Activated T-helper 17 cell treated with anti-CD3 and anti-CD28 coated beads, Interleukin-2, amount 50 U/mL, for 72 hours (primary cell): ENCODE measurements around the gene SMARCA2. TPM values are rescaled to one million over a fixed set of nuclear protein-coding genes. Genes with fewer than 3 reads are reported as not detected.

Experiments
- ATAC-seq: fragments of 150-1000 bp; cut with Tn5 transposase; replicated peaks from 2 replicates; pipeline ENCODE4 v1.10.0; 2021; ENCODE audit warnings: mild to moderate bottlenecking, moderate library complexity
- H3K27ac Mint-ChIP-seq: one replicate; pipeline ENCODE4 v1.8.0; 2022; ENCODE audit warnings: mixed read lengths
- H3K27me3 Mint-ChIP-seq: one replicate; pipeline ENCODE4 v1.8.0; 2022; ENCODE audit warnings: mixed read lengths
- H3K36me3 Mint-ChIP-seq: one replicate; pipeline ENCODE4 v1.8.0; 2022; ENCODE audit warnings: low read depth, mild to moderate bottlenecking, mixed read lengths
- H3K4me1 Mint-ChIP-seq: one replicate; pipeline ENCODE4 v1.8.0; 2022; ENCODE audit warnings: mixed read lengths
- H3K4me3 Mint-ChIP-seq: one replicate; pipeline ENCODE4 v1.8.0; 2022; ENCODE audit warnings: mild to moderate bottlenecking, mixed read lengths
- H3K9me3 Mint-ChIP-seq: one replicate; pipeline ENCODE4 v1.8.0; 2022; ENCODE audit warnings: mixed read lengths
- total RNA-seq, 2 donors: library from RNA; stranded (reverse); gene quantifications; one replicate each; pipeline ENCODE4 v1.2.3, GENCODE V29; 2022

SMARCA2 gene
- total RNA-seq, 2 donors from 2014 or later: 118 to 119 TPM

DNA sequence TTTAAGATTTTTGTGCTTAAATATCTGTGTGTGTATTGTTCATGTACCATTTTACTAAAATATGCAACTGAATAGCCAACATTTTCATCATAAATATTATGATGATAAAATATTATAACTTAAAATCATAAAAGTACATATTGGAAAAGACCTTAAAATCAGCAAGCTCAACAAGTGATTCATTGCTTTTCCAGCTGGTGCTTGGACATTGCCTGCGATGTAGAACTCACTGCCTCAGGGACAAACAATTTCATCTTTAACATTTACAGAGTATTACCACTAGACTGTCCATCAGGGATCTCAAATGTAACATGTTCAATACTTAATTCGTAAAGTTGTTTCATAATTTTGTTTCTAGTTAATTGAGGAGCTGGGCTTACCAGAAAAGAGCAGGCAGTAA is 17.5 kb upstream of the SMARCA2 start:
- Mint-ChIP-seq H3K27ac (no peak overlapping the region), H3K9me3 (no peaks in the 10 kb centered on the region), H3K36me3 (no peaks in the 10 kb centered on the region), H3K4me3 (no peak overlapping the region), H3K27me3 (no peaks in the 10 kb centered on the region), H3K4me1 (no peaks in the 10 kb centered on the region)
- no peak for ATAC-seq

DNA sequence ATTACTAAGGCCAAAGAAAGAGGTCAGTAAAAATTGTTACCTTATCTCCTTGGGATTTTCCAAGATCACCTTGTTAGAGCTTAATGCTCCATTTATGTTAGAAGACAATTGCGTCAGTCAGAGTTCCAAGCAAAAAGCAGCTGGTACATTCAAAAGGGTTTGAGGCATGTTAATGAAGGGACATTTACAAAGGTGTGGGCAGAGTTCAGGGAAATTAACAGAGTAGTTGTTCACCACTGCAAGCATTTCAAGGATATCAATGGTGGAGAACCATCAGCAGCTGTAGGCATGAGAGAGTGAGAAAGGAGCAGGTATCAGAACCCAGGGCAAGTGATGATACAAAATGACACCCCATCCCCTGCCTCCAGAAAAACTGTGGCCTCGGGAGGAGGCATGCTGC is 17.0 kb upstream of the SMARCA2 start:
- ATAC-seq: no peak
- Mint-ChIP-seq H3K27ac (no peak overlapping the region), H3K4me3 (no peak overlapping the region), H3K36me3 (no peaks in the 10 kb centered on the region), H3K9me3 (no peaks in the 10 kb centered on the region), H3K27me3 (no peaks in the 10 kb centered on the region), H3K4me1 (no peaks in the 10 kb centered on the region)

DNA sequence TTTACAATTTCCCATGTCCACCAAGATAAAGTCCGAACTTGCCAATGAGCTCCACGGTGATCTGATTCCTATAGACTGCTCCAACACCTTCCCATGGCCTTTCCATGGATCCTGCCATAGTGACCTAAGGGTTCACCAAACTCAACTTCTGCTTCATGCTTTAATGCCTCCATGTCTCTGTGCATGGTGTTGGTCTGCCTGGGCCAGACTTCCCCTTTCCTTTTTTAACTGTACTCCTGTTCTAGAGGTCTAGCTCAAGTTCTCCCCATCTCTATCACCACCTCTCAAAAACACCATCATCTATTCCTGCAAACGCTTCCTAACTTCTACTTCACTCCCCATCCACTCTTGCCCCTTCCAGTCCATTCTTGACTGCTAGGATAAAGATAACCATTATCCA is 14.8 kb upstream of the SMARCA2 start:
- Mint-ChIP-seq H3K4me3 (no peak overlapping the region), H3K4me1 (peaks cover 5% of the 10 kb centered on the region), H3K27ac (no peak overlapping the region), H3K27me3 (peaks cover 6% of the 10 kb centered on the region), H3K9me3 (peaks cover 3% of the 10 kb centered on the region), H3K36me3 (no peaks in the 10 kb centered on the region)
- ATAC-seq: no peak

DNA sequence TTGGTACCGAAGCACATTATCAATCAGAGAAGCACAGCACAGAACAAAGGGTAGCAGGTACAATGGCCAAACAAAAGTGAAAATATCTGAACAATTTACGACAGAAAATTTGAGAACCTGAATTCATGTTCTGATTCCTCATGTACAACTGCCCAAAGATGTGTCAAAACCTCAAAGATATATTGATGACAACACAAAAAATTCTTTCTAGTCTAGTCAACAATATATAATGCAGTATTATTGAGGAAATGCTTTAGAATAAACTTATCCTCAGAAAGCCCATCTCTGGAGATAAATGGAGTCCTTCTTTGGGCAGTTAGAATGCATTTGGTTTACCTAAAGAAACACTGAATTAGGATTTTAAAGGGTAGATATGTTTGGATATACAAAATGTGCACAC is 6.8 kb upstream of the SMARCA2 start:
- H3K9me3 Mint-ChIP-seq: peaks cover 3% of the 10 kb centered on the region
- H3K4me3 Mint-ChIP-seq: no peak overlapping the region
- H3K4me1 Mint-ChIP-seq: peaks cover 17% of the 10 kb centered on the region
- H3K27me3 Mint-ChIP-seq: peaks cover 17% of the 10 kb centered on the region
- no peak overlapping the region for H3K27ac Mint-ChIP-seq
- no peaks in the 10 kb centered on the region for H3K36me3 Mint-ChIP-seq
- no peak for ATAC-seq

DNA sequence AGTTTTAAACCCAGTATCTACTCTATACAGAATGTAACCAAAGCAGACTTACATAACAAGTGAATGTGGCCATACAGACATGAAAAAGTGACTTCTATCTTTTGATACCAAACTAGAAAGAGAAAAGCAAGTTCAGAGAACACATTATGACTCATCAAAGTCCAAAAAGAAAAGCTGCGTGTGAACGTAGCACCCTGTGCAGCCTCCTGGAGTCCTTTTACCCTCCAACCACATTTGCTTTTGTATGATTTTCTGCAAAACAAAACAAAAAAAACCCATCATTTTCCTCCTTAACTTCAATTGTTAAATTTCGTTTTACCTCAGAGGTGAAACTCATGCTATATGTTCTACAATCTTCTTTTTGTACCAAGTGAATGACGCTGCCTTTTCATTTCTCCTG is 2.8 kb upstream of the SMARCA2 start:
- Mint-ChIP-seq H3K27me3 (peaks cover 3% of the 10 kb centered on the region), H3K9me3 (no peaks in the 10 kb centered on the region), H3K4me3 (peak overlapping the region; percentile 98), H3K27ac (peak overlapping the region; percentile 62), H3K36me3 (peaks cover 8% of the 10 kb centered on the region), H3K4me1 (peaks cover 12% of the 10 kb centered on the region)
- ATAC-seq: peak; percentile 4

DNA sequence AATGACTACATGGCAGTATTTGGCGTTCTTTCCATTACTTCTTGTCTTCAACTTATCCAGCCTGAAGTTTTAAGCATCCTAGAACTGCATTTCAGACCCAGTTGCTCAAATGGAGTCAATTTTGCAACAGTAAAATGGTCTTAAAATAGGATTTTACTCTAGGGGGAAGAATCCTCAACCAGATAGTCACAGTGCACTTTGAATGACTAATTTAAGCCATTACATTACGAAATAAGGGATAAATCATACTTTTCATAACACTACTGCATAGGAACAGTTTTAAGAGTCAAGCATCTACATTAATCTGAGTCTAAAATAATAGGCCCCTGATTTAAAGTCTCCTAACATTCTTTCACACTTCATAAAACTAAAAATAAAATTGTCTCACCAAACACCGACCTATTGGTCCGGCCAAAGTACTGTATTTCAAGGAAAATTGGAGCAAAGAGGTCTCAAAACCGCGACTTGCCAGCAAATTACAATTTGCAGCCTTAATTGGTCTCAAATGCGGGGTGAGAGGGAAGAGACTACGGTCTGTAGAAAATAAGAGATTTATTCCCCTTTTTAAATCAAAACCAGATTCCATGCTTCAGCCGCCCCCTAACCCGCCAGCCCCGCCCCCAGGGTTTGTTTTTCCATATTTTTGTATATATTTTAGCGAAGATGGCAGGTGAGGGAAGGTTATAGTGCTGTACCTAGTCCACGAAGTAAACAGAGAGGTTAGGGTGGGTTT is 1.2 kb upstream of the SMARCA2 start:
- H3K27ac Mint-ChIP-seq: no peak overlapping the region
- peaks cover 3% of the 10 kb centered on the region for H3K27me3 Mint-ChIP-seq
- peak overlapping the region; percentile 98 for H3K4me3 Mint-ChIP-seq
- peaks cover 15% of the 10 kb centered on the region for H3K4me1 Mint-ChIP-seq
- peaks cover 20% of the 10 kb centered on the region for H3K36me3 Mint-ChIP-seq
- ATAC-seq: no peak
- no peaks in the 10 kb centered on the region for H3K9me3 Mint-ChIP-seq

DNA sequence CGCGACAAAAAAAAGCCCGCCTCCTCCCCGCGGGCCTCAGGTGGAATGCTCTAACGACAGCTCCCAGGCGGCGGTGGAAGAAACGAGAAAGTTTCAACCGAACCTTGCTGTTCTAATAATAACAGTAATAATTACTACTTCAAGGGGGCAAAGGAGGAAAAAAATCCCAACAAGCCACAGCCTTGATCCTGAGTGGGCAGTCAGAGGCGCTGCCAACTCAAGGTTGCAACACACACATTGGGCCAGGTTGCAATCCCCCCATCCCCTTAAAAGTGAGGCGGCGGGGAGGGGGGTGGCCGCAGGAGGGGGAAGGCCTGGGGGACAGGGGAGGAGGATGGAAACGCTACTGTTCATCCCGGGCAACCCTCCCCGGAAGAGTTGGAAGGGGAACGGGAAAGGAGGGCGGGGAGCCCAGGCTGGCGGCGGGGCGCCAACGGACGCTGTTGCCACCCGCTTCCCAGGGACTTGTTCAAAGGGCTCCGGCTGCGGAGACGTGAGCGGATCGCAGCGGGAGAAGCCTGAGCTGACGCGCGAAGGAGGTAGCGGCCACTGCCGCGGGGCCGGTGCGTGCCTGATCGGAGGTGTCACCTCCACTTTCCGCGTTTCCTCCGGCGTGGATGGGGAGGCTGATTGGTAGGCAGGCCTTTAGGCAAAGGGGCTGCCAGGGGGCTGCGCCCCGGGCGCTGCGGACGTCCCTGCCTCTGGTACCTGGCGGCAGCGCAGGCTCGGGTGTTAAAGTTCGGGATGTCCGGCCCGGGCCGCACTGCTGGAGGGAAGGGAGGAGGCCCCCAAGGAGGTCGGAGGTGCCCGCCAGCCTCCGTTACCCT is 647 bp downstream of the SMARCA2 start:
- H3K4me1 Mint-ChIP-seq: peaks cover 27% of the 10 kb centered on the region
- H3K27me3 Mint-ChIP-seq: peaks cover 3% of the 10 kb centered on the region
- H3K36me3 Mint-ChIP-seq: peaks cover 20% of the 10 kb centered on the region
- no peaks in the 10 kb centered on the region for H3K9me3 Mint-ChIP-seq
- peak overlapping the region; percentile 96 for H3K27ac Mint-ChIP-seq
- peak overlapping the region; percentile 98 for H3K4me3 Mint-ChIP-seq
- peak; percentile 3 for ATAC-seq

DNA sequence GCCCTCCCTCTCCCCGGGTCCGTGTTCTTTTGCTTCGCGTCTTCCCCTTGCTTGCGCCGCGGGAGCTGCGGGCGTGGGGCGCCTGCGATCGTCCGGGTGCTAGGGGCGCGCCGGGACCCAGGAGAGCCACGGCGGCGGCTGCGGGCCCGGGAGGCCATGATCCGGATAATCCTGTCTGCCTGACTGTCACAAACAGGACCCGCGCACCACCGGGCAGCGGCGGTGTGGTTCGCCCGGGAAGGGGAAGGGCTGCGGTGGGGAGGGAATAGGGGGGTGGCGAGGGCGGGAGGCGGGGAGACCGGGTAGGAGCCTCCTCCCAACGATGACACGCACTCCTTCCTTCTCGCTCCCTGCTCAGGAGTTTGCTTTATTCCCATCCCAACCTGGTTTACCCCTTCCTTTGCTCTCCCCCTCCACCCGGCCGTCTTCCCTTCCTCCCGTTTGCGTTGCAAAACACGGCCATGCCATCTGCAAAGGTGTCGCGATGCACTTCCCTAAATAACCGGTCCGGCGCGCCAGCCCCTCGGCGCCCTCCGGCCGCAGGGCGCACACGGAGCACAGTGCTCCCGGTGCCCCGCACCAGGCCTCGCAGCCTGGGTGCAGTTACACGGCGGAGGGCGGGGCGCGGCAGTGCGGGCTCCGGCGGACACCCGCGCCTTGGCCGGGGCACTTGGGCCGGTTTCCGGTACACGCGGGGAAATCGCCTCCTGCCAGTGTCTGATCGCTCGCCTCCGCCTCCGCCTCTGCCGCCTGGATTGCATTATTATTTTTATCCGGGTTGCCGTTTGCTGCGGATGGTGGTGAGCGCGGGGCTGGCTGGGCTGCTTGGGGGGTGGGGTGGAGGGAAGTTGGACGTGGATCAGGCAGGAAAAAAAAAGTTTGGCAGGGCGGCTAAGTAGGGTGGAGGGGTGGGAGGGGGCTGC is 1.5 kb downstream of the SMARCA2 start:
- Mint-ChIP-seq H3K27me3 (peaks cover 3% of the 10 kb centered on the region), H3K36me3 (peaks cover 20% of the 10 kb centered on the region), H3K4me1 (peaks cover 32% of the 10 kb centered on the region), H3K9me3 (no peaks in the 10 kb centered on the region), H3K27ac (peak overlapping the region; percentile 95), H3K4me3 (peak overlapping the region; percentile 98)
- peak; percentile 2 for ATAC-seq

DNA sequence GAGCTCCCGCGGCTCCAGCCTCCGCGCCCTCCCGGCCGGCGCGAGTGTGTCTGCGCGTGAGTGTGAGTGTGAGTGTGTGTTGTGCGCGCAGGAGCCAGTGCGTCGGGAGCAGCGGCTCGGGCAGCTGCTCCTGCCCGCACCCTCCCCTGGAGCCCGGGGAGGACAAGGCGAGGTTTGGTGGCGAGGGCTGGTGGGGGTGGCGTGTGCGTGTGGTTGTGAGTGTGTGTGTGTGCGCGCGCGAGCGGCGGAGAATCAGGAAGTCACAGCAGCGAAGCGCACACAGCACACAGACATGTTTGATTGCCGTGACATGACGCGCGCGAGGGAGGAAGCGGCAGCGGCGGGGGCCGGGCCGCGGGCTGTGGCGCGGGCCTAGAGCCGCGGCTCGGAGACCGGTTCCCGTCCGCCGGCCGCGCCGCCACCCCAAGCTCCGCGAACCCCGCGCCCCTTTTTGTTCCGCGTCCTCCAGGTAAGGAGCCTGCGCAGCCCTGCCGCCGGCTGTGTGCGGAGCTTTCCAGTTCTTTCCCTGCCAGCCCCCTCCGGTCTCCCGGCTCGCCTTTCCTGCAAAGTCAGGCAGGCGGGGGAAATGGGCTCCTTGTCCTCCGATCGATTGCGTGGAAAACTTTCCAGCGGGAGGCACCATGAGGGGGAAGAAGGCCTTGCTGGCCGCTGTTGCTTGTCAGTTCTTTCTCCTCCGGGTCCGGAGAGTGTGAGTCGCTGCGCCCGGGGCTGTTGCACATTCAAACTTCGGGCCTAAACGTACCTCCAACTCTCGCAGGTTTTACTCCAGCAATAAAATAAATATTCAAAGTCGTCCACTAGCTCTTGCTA is 2.4 kb downstream of the SMARCA2 start:
- Mint-ChIP-seq H3K9me3 (no peaks in the 10 kb centered on the region), H3K4me3 (peak overlapping the region; percentile 98), H3K27ac (peak overlapping the region; percentile 95), H3K27me3 (peaks cover 3% of the 10 kb centered on the region), H3K4me1 (peaks cover 36% of the 10 kb centered on the region), H3K36me3 (peaks cover 22% of the 10 kb centered on the region)
- ATAC-seq: peak; percentile 34

DNA sequence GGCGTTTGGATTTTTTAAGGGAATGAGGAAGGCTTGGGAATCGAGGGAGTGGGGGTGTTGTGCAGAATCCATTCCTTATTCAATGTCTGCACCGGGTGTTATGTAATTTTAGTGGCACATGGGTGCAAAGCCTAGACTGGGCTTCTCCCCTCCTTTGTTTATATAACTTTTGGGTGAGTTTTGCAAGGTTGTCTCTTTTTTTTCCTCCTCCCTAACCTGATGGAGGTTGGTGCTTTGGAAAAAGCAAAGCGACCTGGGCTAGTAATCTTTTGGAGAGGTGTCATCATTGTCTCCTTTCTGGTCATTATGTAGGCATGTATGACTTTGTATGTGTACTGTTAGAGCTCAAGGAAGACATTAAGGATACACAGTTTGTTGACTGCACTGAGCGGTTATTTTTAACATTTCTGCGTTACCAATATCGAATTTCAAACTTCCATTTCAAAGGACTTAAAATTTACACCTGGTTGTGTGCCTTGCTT is 3.1 kb downstream of the SMARCA2 start:
- Mint-ChIP-seq H3K4me3 (peak overlapping the region; percentile 98), H3K4me1 (peaks cover 36% of the 10 kb centered on the region), H3K9me3 (no peaks in the 10 kb centered on the region), H3K27me3 (no peaks in the 10 kb centered on the region), H3K36me3 (peaks cover 28% of the 10 kb centered on the region), H3K27ac (peak overlapping the region; percentile 95)
- no peak for ATAC-seq

DNA sequence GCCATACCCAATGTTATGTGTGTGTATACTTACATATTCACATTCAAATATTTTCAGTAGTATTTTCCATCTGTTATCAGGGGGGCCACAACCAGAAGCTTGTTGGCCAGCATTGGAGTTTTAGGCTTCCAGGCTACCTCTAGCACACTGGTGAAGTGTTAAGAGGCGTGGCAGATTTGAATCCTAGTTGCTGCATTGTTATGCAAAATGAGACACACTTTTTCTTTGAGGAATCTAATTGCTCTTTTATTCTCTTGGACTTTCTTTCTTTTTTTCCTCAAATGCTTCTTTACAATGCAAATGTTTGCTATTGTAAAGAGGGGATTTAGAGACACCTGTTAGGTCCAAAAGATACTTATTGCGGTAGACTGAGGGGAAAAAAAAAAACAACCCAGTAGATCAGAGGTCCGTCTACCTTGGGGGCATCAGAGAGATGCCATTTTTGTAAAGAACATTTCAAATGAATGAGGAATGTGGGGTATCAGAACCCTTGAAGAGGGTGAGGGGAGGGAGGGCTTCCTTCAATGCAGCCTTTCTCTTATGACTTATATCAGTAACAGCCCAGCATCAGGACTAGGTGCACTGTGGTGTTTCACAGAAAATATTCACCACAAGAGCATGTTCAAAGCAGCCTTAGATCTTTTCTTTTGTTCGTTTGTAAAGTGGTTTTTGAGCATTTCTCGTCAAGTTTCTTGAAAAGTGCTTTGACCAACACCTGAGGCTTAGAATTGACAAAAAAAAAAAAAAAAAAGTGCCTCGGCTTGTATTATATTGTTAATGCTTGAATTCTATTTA is 3.8 kb downstream of the SMARCA2 start:
- no peak for ATAC-seq

DNA sequence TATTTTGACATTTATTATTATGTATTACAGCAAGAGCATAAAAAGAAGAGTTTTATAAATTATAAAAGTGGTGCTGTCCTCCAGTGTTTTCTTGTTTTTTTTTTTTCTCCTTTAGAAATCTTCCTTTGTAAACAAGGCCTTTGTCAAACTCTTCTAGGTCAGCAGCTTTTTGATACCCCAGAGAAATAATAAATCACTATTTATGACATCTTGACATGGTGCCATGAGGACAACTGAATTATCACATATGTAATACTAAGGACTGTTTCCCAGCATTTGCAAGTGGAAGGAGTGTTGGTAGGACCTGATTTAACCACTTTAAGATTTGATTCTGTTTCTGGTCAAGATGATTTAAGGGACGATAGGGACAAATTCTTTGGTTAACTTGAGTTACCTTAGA is 4.6 kb downstream of the SMARCA2 start:
- no peak for ATAC-seq
- H3K36me3 Mint-ChIP-seq: peaks cover 28% of the 10 kb centered on the region
- peak overlapping the region; percentile 98 for H3K4me3 Mint-ChIP-seq
- H3K27ac Mint-ChIP-seq: peak overlapping the region; percentile 95
- no peaks in the 10 kb centered on the region for H3K27me3 Mint-ChIP-seq
- H3K4me1 Mint-ChIP-seq: peaks cover 51% of the 10 kb centered on the region
- no peaks in the 10 kb centered on the region for H3K9me3 Mint-ChIP-seq

More for the DNA sequence above, 3.8 kb downstream of the SMARCA2 start:
- H3K27ac Mint-ChIP-seq: peak overlapping the region; percentile 95
- no peaks in the 10 kb centered on the region for H3K9me3 Mint-ChIP-seq
- H3K4me3 Mint-ChIP-seq: peak overlapping the region; percentile 98
- H3K4me1 Mint-ChIP-seq: peaks cover 43% of the 10 kb centered on the region
- H3K27me3 Mint-ChIP-seq: no peaks in the 10 kb centered on the region
- H3K36me3 Mint-ChIP-seq: peaks cover 28% of the 10 kb centered on the region

DNA sequence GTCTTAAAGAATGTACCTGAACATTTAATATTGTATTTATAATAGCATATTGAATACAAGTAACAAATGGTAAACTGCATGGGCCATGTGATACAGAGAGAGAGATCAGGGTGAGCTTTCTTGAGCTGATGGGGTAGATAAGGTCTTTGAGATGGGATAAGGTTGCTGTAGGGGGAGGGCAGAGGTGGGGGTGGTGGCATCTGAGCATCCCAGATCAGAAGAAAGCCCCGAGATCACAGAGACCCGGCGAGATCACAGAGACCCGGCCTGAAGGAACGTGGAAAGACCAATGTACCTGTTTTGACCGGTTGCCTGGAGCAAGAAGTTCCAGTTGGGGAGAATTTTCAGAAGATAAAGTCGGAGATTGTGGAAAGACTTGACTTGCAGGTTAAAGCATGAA is 6.6 kb downstream of the SMARCA2 start:
- H3K9me3 Mint-ChIP-seq: no peaks in the 10 kb centered on the region
- H3K4me1 Mint-ChIP-seq: peaks cover 65% of the 10 kb centered on the region
- peak overlapping the region; percentile 87 for H3K4me3 Mint-ChIP-seq
- no peak for ATAC-seq
- H3K36me3 Mint-ChIP-seq: peaks cover 23% of the 10 kb centered on the region
- no peaks in the 10 kb centered on the region for H3K27me3 Mint-ChIP-seq
- peak overlapping the region; percentile 92 for H3K27ac Mint-ChIP-seq
